GM19455 (cell line): ENCODE measurements around the gene KIFAP3.

ENCODE experiments used
- ATAC-seq: cut with Tn5 transposase; IDR thresholded peaks from one replicate; pipeline ENCODE4 v1.9.1; 2021; ENCODE audit not compliant: unreplicated experiment

Gene KIFAP3

GRCh38 chr1:169995993-169996392, 78.5 kb downstream of the KIFAP3 start:
- no peak for ATAC-seq

DNA sequence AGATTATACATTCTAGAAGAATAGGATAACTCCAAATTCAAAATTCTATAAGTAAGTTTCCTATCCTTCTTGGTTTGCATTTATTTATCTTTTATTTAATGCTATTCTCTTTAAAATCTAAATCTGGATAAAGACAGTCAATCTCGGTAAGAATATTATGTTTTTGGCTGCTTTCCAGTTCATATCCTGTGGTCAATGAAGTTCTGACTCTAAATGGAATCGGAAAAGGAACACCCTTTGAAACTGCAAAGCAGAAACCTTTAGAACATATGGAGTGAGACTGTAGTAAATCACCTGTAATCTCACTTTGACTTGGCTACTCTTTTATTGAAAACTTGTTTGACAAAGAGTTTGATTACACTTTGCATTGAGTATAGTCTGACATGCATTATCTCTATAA, 85.2 kb downstream of the KIFAP3 start:
- ATAC-seq, result no peak

DNA sequence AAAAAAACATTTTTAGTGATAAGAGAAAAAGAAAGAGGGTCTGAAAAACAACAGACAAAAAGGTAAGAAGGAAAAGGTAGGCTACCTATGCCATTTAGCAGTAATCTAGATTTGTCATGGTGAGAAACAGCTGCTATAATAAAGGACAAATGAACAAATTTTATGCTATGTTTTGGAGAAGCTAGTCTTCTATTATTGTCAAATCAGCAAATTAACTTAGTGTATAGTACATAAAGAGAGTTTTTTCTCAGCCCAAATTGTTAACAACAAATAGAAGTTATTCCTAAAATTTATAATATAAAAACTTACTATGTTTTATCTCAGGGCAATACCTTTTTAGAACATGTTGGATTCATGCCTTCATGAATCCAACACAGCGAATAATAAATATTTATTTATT, 88.7 kb downstream of the KIFAP3 start:
- no peak for ATAC-seq

- no peak for ATAC-seq
Observed at GRCh38 chr1:169974067-169974466, 100.4 kb downstream of the KIFAP3 start.

- no peak for ATAC-seq
Observed at GRCh38 chr1:169970114-169970513, 104.4 kb downstream of the KIFAP3 start.

GRCh38 chr1:169968174-169968573, 106.3 kb downstream of the KIFAP3 start:
- no peak for ATAC-seq

GRCh38 chr1:169964206-169964605, 110.3 kb downstream of the KIFAP3 start:
- ATAC-seq, result no peak

DNA sequence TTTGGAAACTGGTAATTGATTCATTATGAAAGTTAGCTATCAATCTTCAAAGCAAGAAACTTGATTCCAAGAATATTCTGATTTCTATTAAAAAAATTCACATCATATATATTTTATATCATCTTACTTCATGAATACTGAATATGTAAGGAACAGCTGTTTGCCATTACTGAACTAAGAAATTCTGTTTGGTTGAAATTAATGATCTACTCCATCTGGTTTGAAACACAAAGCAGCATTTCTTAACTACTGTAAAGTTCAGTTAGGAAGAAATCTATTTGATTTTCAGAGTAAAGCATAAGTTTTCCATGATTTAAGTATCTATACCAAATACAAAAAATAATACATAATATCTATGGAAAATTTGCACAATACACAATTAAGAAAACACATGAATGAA, 114.8 kb downstream of the KIFAP3 start:
- ATAC-seq, result no peak

DNA sequence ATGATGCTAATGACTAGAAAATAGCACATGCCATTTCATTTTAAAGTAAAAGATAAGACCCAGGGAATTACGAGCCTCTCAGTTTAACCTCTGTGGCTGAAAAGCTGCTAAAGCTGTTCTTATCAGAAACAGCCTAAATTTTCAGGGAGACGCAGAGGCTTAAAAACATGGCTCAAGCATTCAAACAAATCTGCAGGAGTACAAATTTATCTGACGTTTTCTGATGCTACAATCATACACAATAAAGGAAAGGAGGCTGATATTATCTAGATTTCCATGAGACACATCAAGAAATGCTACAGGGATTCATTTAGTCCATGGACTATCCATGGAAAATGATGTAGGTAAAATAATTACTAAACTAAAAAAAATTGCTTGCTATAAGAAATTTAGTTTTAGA, 115.5 kb downstream of the KIFAP3 start:
- no peak for ATAC-seq

- ATAC-seq, result no peak
Observed at GRCh38 chr1:169957884-169958283, 116.6 kb downstream of the KIFAP3 start.

GRCh38 chr1:169951108-169951507, 123.4 kb downstream of the KIFAP3 start:
- no peak for ATAC-seq

DNA sequence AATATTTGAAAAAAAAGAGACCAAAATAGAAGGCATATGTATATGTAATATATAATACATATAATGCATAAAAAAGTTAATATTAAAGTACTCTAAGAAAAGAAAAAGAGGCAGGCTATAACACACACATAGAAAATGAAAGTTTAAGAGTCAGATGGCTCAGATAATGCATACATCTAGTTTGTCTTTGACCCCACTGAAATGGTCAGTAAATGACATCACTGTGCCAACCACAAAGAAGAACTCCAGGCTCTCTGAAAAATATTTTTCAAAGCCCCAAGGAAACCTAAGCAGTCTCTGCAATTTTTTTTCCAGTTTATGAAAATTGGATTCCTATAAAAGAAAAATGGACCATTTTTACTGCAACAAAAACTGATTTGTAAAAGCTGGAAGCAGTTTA, 125.4 kb downstream of the KIFAP3 start:
- no peak for ATAC-seq

DNA sequence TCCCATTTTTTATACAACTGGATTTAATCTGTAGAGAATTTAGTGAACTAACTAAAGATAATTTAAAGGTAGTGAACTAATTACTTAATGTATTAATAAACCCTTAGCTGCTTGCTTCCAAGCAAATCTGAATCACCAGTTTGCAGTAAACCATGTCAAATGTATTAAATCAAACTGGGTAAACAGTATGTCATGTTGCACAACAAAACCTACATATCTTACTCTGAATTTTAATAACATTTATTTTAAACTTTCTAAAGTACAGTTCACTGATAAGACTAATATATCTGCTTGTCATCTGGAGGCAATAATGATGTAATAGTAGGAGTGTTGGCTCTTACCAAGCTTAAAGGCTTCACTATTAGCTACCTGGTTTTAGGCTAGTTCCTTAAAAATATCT, 128.3 kb downstream of the KIFAP3 start:
- no peak for ATAC-seq

DNA sequence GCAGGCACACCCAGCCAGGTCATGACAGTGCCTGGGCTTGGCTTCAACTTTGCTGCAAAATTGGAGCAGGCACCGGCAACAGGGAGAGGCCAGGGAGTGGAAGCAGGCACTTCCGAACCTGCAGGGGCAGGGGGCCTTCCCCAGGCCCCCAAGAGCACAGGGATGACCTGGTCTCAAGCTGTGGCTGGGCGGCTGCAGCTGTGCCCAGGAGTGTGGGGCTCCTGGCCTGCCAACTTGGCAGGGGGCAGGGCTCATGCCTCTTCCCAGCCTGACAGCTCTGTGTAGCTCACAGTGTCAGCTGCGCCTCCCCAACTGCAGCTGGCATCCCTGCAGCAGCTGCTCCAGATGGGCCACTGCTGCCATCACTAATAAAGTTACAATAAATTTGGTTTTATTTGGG, 129.3 kb downstream of the KIFAP3 start:
- ATAC-seq, result no peak

- ATAC-seq, result no peak
Observed at GRCh38 chr1:169944621-169945020, 129.9 kb downstream of the KIFAP3 start.

- no peak for ATAC-seq
Observed at GRCh38 chr1:169943963-169944526, 130.4 kb downstream of the KIFAP3 start.

DNA sequence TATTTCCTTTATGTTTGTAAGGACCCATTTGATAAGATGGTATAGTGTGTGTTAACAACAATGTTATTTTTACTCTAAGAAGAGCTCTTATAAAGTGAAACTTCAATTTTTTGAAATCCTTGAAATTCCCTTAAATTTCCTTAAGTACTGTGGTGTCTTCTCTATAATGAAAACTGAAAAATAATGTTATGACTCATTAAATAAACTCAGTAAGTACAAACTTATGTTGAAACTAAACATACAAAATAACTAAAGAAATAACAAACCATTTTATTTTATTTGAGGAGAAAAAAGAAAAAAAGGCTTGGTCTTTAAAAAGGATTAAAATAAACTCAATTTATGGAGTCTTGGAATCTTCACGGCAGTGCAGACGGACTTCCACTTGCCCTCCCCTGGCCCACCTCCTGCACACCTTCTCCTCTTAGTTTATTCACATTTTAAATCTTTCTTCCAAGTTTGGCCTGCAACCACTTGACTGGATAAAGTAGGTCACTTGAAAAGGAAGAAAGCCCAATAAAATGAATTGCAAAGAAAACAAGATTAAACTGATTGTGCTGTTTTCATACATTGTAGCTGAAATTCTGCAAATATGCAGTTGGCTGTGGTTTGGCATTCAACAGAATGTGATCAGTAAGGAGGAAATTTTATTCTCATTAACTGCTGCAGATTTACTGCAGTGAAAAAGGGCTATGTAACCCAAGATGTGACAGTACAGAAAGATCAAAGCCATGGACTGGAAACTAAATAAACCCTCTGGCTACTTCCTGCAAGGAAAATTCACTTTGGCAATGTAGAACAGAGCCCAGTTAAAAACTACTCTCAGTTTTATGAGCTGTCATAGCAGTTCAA, 132.3 kb downstream of the KIFAP3 start:
- ATAC-seq, result no peak

GRCh38 chr1:169933984-169934725, 140.3 kb downstream of the KIFAP3 start:
- ATAC-seq, result no peak

GRCh38 chr1:169931795-169932231, 142.7 kb downstream of the KIFAP3 start:
- ATAC-seq, result no peak

- no peak for ATAC-seq
Observed at GRCh38 chr1:169929210-169929526, 145.3 kb downstream of the KIFAP3 start.

DNA sequence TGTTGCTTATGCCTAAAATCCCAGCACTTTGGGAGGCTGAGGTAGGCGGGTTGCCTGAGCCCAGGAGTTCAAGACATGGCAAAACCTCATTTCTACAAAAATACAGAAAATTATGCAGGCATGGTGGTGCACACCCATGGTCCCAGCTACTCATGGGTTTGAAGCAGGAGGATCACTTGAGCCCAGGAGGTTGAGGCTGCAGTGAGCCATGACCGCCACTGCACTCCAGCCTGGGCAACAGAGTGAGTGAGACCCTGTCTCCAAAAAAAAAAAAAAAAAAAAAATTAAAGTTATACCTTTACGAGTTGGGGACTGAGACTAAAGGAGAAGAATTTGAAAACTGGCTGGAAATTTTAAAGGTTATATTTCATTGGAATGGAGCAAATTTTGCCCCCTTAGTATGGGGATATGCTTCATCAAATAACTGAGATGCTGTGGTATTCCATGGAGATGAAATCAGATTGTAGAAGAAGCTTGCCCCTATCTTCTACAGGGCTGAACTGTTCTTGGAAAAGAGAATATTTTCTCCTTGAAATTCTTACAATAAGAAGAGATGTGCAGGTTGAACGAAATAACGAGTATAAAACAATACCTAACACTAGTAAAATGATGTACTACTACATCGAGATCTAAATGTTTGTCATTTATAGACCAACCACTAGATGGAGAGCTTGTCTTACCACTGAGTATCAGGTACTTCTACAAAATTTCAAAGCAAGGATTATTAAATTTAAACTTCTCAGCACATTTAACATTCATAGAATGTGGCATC, 145.9 kb downstream of the KIFAP3 start:
- peak; percentile 82 for ATAC-seq
